H9 (cell line): ENCODE data around the gene RBX1. TPM values are rescaled to one million over a fixed set of nuclear protein-coding genes. Genes with fewer than 3 reads are reported as not detected.

Experiments
- DNase-seq: peaks from one replicate; pipeline ENCODE4 v3.0.0-alpha.2; 2017
- H2AFZ ChIP-seq: one replicate; pipeline ENCODE4 v1.6.1; 2013; ENCODE audit warnings: mild to moderate bottlenecking, low read length, control low read depth, moderate library complexity
- H2AK5ac ChIP-seq: 2 replicates; pipeline ENCODE4 v1.6.1; 2013; ENCODE audit warnings: low read length, control low read depth, mixed read lengths; ENCODE audit not compliant: insufficient read length
- H2BK120ac ChIP-seq: one replicate; pipeline ENCODE4 v1.6.1; 2013; ENCODE audit warnings: low read depth, mild to moderate bottlenecking, low read length, control low read depth, inconsistent platforms; ENCODE audit not compliant: poor library complexity, severe bottlenecking
- H2BK12ac ChIP-seq: 2 replicates; pipeline ENCODE4 v1.6.1; 2013; ENCODE audit warnings: low read length, control low read depth, mixed read lengths, low read depth; ENCODE audit not compliant: insufficient read length
- H2BK15ac ChIP-seq: 2 replicates; pipeline ENCODE4 v1.6.1; 2013; ENCODE audit warnings: low read depth, low read length, control low read depth
- H2BK20ac ChIP-seq: one replicate; pipeline ENCODE4 v1.6.1; 2013; ENCODE audit warnings: low read depth, mild to moderate bottlenecking, low read length, control low read depth, inconsistent platforms; ENCODE audit not compliant: poor library complexity, severe bottlenecking
- H2BK5ac ChIP-seq: 2 replicates; pipeline ENCODE4 v1.6.1; 2013; ENCODE audit warnings: low read length, control low read depth, mixed read lengths; ENCODE audit not compliant: insufficient read length
- H3K14ac ChIP-seq: 2 replicates; pipeline ENCODE4 v1.6.1; 2013; ENCODE audit warnings: low read length, control low read depth; ENCODE audit not compliant: insufficient read depth
- H3K18ac ChIP-seq: 2 replicates; pipeline ENCODE4 v1.6.1; 2013; ENCODE audit warnings: low read depth, mild to moderate bottlenecking, mixed read lengths, low read length, control low read depth; ENCODE audit not compliant: insufficient read length
- H3K23ac ChIP-seq: 2 replicates; pipeline ENCODE4 v1.6.1; 2013; ENCODE audit warnings: low read length, control low read depth, mixed read lengths, low read depth; ENCODE audit not compliant: insufficient read length
- H3K23me2 ChIP-seq: 2 replicates; pipeline ENCODE4 v1.6.1; 2013; ENCODE audit warnings: low read depth, mild to moderate bottlenecking, mixed read lengths, low read length, control low read depth; ENCODE audit not compliant: insufficient read length, poor library complexity, severe bottlenecking
- H3K27ac ChIP-seq: 2 replicates; pipeline ENCODE4 v1.5.1; 2013; ENCODE audit warnings: low read length, control low read depth, mixed read lengths, low read depth; ENCODE audit not compliant: insufficient read length
- H3K27me3 ChIP-seq: 2 replicates; pipeline ENCODE4 v1.6.1; 2013; ENCODE audit warnings: low read length, control low read depth, inconsistent platforms; ENCODE audit not compliant: insufficient read depth
- H3K4ac ChIP-seq: 2 replicates; pipeline ENCODE4 v1.6.1; 2013; ENCODE audit warnings: low read depth, mild to moderate bottlenecking, control low read depth, inconsistent platforms, low read length, moderate library complexity
- H3K4me1 ChIP-seq: 2 replicates; pipeline ENCODE4 v1.6.1; 2013; ENCODE audit warnings: low read length, control low read depth, inconsistent platforms; ENCODE audit not compliant: insufficient read depth
- H3K4me2 ChIP-seq: 2 replicates; pipeline ENCODE4 v1.6.1; 2013; ENCODE audit warnings: low read length, control low read depth, mixed read lengths; ENCODE audit not compliant: insufficient read length, insufficient read depth
- H3K56ac ChIP-seq: 2 replicates; pipeline ENCODE4 v1.6.1; 2013; ENCODE audit warnings: low read depth, mild to moderate bottlenecking, mixed read lengths, low read length, control low read depth; ENCODE audit not compliant: insufficient read length
- H3K79me1 ChIP-seq: 2 replicates; pipeline ENCODE4 v1.6.1; 2013; ENCODE audit warnings: low read depth, mild to moderate bottlenecking, moderate library complexity, low read length, control low read depth, inconsistent platforms; ENCODE audit not compliant: insufficient read depth, poor library complexity, severe bottlenecking
- H3K79me2 ChIP-seq: 2 replicates; pipeline ENCODE4 v1.6.1; 2013; ENCODE audit warnings: low read length, control low read depth, inconsistent platforms; ENCODE audit not compliant: insufficient read depth
- H3K9ac ChIP-seq: 2 replicates; pipeline ENCODE4 v1.6.1; 2013; ENCODE audit warnings: low read length, control low read depth, mixed read lengths; ENCODE audit not compliant: insufficient read length; ENCODE audit errors: extremely low read depth
- H3K9me3 ChIP-seq: one replicate; pipeline ENCODE4 v1.6.1; 2013; ENCODE audit warnings: low read depth, low read length, inconsistent platforms; ENCODE audit not compliant: control insufficient read depth
- H3T11ph ChIP-seq: one replicate; pipeline ENCODE4 v1.6.1; 2013; ENCODE audit warnings: mild to moderate bottlenecking, low read length, control low read depth, inconsistent platforms
- H4K20me1 ChIP-seq: one replicate; pipeline ENCODE4 v1.6.1; 2013; ENCODE audit not compliant: control insufficient read depth, insufficient read length, insufficient read depth
- H4K5ac ChIP-seq: 2 replicates; pipeline ENCODE4 v1.6.1; 2013; ENCODE audit warnings: low read depth, mild to moderate bottlenecking, mixed read lengths, low read length, control low read depth; ENCODE audit not compliant: insufficient read length
- H4K8ac ChIP-seq: replicated peaks from 2 replicates; pipeline ENCODE4 v1.6.1; 2013; ENCODE audit warnings: low read length, control low read depth, mixed read lengths, low read depth; ENCODE audit not compliant: insufficient read length
- H4K91ac ChIP-seq: 2 replicates; pipeline ENCODE4 v1.6.1; 2013; ENCODE audit warnings: low read depth, mild to moderate bottlenecking, moderate library complexity, mixed read lengths, low read length, control low read depth; ENCODE audit not compliant: insufficient read length
- H3K27ac Mint-ChIP-seq, 3 experiments: 2 replicates in 2 of 3; 3 replicates in 1 of 3; pipeline ENCODE4 v1.8.0; 2020 to 2021; ENCODE audit warnings: mixed read lengths in 3 of 3, mild to moderate bottlenecking in 1 of 3, moderate library complexity in 1 of 3
- H3K27me3 Mint-ChIP-seq: 2 replicates; pipeline ENCODE4 v1.8.0; 2021; ENCODE audit warnings: low read depth, mild to moderate bottlenecking, moderate library complexity, mixed read lengths
- H3K36me3 Mint-ChIP-seq, 3 experiments: 2 replicates in 2 of 3; 3 replicates in 1 of 3; pipeline ENCODE4 v1.8.0; 2020 to 2021; ENCODE audit warnings: low read depth in 3 of 3, mixed read lengths in 3 of 3; ENCODE audit not compliant: insufficient read depth in 1 of 3
- H3K4me1 Mint-ChIP-seq, 2 experiments: 2 replicates each; pipeline ENCODE4 v1.8.0; 2020; ENCODE audit warnings: mixed read lengths in 2 of 2
- H3K4me3 Mint-ChIP-seq, 2 experiments: 2 replicates in 1 of 2; 3 replicates in 1 of 2; pipeline ENCODE4 v1.8.0; 2020 to 2021; ENCODE audit warnings: mild to moderate bottlenecking in 2 of 2, mixed read lengths in 2 of 2, moderate library complexity in 1 of 2
- H3K9me3 Mint-ChIP-seq, 2 experiments: 2 replicates in 1 of 2; 3 replicates in 1 of 2; pipeline ENCODE4 v1.8.0; 2020; ENCODE audit warnings: mild to moderate bottlenecking in 2 of 2, mixed read lengths in 2 of 2, moderate library complexity in 1 of 2
- CTCF ChIP-seq: fragments of 200-600 bp; sonication (generic); conservative IDR thresholded peaks from 3 replicates; pipeline ENCODE4 v1.8.0; 2021; ENCODE audit warnings: antibody characterized with exemption, mild to moderate bottlenecking
- WGBS: extraction: QIAGEN DNeasy Blood & Tissue Kit; methylation state at CpG from one replicate; pipeline ENCODE4 v1.1.7; 2013; ENCODE audit warnings: missing lambda C conversion rate, low lambda C conversion rate, mixed read lengths; ENCODE audit not compliant: insufficient read length; ENCODE audit errors: extremely low coverage; 5-methylcytosine and 5-hydroxymethylcytosine counted together
- total RNA-seq: library from RNA; stranded (reverse); gene quantifications from 2 replicates; pipeline ENCODE4 v1.2.1, GENCODE V29; 2021

The RBX1 gene
- total RNA-seq, 1 experiment from 2014 or later, result 85.6 TPM

GRCh38 chr22:40904101-40904500, 47.1 kb upstream of the RBX1 start:
- peaks cover 6 to 26% (median 7%) of the 10 kb centered on the region in 3 experiments for H3K36me3 Mint-ChIP-seq
- H2AFZ ChIP-seq, result no peak overlapping the region
- H3K27me3 Mint-ChIP-seq, result no peaks in the 10 kb centered on the region
- no peak overlapping the region for H3K4me2 ChIP-seq
- H2BK120ac ChIP-seq, result no peak overlapping the region
- H2BK20ac ChIP-seq, result no peak overlapping the region
- peaks cover 4 to 7% of the 10 kb centered on the region in 2 experiments for H3K4me1 Mint-ChIP-seq
- no peak overlapping the region for H4K5ac ChIP-seq
- H3K79me2 ChIP-seq, result no peaks in the 10 kb centered on the region
- H3K4ac ChIP-seq, result no peak overlapping the region
- no peak overlapping the region for H3K23ac ChIP-seq
- no peak overlapping the region for H3K9ac ChIP-seq
- no peaks in the 10 kb centered on the region for H4K20me1 ChIP-seq
- H4K91ac ChIP-seq, result no peak overlapping the region
- no peaks in the 10 kb centered on the region for H3K4me1 ChIP-seq
- H3K27ac ChIP-seq, result no peak overlapping the region
- no peaks in the 10 kb centered on the region for H3K79me1 ChIP-seq
- H3K9me3 Mint-ChIP-seq, result no peaks in the 10 kb centered on the region; a peak in 1 of 5 replicates
- no peak overlapping the region for H2BK12ac ChIP-seq
- no peaks in the 10 kb centered on the region for H3K9me3 ChIP-seq
- no peak for TF ChIP-seq CTCF
- H4K8ac ChIP-seq, result no peak overlapping the region
- no peaks in the 10 kb centered on the region for H3K27me3 ChIP-seq
- no peak overlapping the region for H2BK15ac ChIP-seq
- no CpG with 5 or more reads among the region's 1 CpG for WGBS
- H2BK5ac ChIP-seq, result no peak overlapping the region
- H3K56ac ChIP-seq, result no peak overlapping the region
- no peak overlapping the region for H3K18ac ChIP-seq
- H3K23me2 ChIP-seq, result no peaks in the 10 kb centered on the region
- H3K14ac ChIP-seq, result no peak overlapping the region
- H3K27ac Mint-ChIP-seq, result 0 out of 7 replicates have a peak overlapping the region, but pooled peaks of 1 of the 3 experiments have one; percentile 18
- H3T11ph ChIP-seq, result no peak overlapping the region
- H2AK5ac ChIP-seq, result no peak overlapping the region
- DNase-seq, result no peak
- H3K4me3 Mint-ChIP-seq, result no peak overlapping the region
